HFFc6 (cell line): ENCODE data around the gene MSI2. TPM values are rescaled to one million over a fixed set of nuclear protein-coding genes. Genes with fewer than 3 reads are reported as not detected.

Experiments used
- DNase-seq: peaks from one replicate; pipeline ENCODE4 v3.0.0-alpha.2; 2018
- H3K27ac Mint-ChIP-seq: 2 replicates; pipeline ENCODE4 v1.8.0; 2020; ENCODE audit warnings: mild to moderate bottlenecking, mixed read lengths
- H3K27me3 Mint-ChIP-seq: 2 replicates; pipeline ENCODE4 v1.8.0; 2021; ENCODE audit warnings: mild to moderate bottlenecking, moderate library complexity, mixed read lengths; ENCODE audit not compliant: insufficient read depth
- H3K36me3 Mint-ChIP-seq: 2 replicates; pipeline ENCODE4 v1.8.0; 2021; ENCODE audit warnings: low read depth, mixed read lengths
- H3K4me1 Mint-ChIP-seq: 2 replicates; pipeline ENCODE4 v1.8.0; 2020; ENCODE audit warnings: low read depth, mixed read lengths
- H3K4me3 Mint-ChIP-seq: 2 replicates; pipeline ENCODE4 v1.8.0; 2020; ENCODE audit warnings: mild to moderate bottlenecking, moderate library complexity, mixed read lengths
- H3K9me3 Mint-ChIP-seq: 2 replicates; pipeline ENCODE4 v1.8.0; 2020; ENCODE audit warnings: mild to moderate bottlenecking, mixed read lengths
- total RNA-seq, 6 experiments: library from RNA; stranded (reverse); fragmentation: NEBNext Ultra II Directional; extraction: Animal tissue kit (Norgen Biotek cat#: 25700); gene quantifications; 2 replicates in 1 of 6; 3 replicates in 5 of 6; pipeline ENCODE4 v1.2.3, GENCODE V29; 2021
- TF ChIP-seq, protein P1 (sequence below): fragments of 200-600 bp; sonication (generic); IDR thresholded peaks from 2 replicates; pipeline ENCODE4 v1.5.0; 2021; ENCODE audit warnings: antibody characterized with exemption, mild to moderate bottlenecking

MSI2 gene
- total RNA-seq, 6 experiments from 2014 or later, result 53.5 to 71.7 (median 55.0) TPM

DNA sequence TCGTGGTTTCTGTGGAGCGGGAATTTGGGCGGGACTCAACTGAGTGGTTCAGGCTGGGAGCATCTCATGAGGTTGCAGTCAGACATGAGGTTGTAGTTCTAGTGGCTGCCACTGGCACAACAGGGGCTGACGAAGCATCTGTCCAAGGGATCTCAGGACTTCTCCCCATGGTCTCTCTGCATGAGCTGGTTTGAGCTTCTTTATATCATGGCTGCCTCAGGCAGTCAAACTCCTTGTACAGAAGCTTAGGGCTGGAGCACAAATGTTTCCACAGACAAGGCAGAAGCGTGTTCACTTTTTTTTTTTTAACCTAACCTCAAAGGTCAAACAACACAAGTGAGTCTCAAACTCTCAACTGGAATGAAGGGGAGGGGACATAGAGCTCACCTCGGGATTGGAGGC, 243.3 kb downstream of the MSI2 start:
- peaks cover 9% of the 10 kb centered on the region; the same call in 1 of the 2 replicates for H3K27me3 Mint-ChIP-seq
- peaks cover 18% of the 10 kb centered on the region for H3K4me1 Mint-ChIP-seq
- no peak overlapping the region for H3K4me3 Mint-ChIP-seq

DNA sequence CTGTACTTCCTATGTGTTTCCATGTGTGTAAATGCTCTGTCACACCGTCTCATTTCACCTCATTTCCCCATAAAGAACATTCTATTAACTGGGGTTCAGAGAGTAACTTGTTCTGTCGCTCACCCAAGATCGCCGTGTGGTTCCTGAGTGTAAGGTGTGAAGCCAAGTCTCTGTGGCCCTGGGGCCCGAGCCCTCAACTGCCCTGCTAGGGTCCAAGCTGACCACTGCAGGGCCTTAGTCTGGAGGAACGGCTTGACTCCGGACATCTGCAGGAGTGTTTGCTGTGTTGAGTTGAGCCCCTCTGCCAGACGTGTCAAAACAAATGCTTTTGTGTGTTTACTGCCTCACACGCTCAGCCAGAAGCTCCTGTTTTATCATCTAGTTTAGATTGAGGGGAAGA, 244.7 kb downstream of the MSI2 start:
- no peak for DNase-seq
- H3K27ac Mint-ChIP-seq, result no peak overlapping the region

More for the DNA sequence above, 243.3 kb downstream of the MSI2 start:
- TF ChIP-seq, protein P1, sequence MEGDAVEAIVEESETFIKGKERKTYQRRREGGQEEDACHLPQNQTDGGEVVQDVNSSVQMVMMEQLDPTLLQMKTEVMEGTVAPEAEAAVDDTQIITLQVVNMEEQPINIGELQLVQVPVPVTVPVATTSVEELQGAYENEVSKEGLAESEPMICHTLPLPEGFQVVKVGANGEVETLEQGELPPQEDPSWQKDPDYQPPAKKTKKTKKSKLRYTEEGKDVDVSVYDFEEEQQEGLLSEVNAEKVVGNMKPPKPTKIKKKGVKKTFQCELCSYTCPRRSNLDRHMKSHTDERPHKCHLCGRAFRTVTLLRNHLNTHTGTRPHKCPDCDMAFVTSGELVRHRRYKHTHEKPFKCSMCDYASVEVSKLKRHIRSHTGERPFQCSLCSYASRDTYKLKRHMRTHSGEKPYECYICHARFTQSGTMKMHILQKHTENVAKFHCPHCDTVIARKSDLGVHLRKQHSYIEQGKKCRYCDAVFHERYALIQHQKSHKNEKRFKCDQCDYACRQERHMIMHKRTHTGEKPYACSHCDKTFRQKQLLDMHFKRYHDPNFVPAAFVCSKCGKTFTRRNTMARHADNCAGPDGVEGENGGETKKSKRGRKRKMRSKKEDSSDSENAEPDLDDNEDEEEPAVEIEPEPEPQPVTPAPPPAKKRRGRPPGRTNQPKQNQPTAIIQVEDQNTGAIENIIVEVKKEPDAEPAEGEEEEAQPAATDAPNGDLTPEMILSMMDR, result peak; percentile 27
- Mint-ChIP-seq H3K36me3 (no peaks in the 10 kb centered on the region), H3K9me3 (no peaks in the 10 kb centered on the region), H3K27ac (no peak overlapping the region)
- DNase-seq, result no peak

GRCh38 chr17:57502022-57502421, 245.7 kb downstream of the MSI2 start:
- Mint-ChIP-seq H3K4me1 (peaks cover 18% of the 10 kb centered on the region), H3K9me3 (no peaks in the 10 kb centered on the region), H3K27ac (no peak overlapping the region), H3K27me3 (peaks cover 3% of the 10 kb centered on the region; the same call in 1 of the 2 replicates), H3K4me3 (no peak overlapping the region), H3K36me3 (no peaks in the 10 kb centered on the region)
- TF ChIP-seq, protein P1, result no peak
- no peak for DNase-seq

More for the DNA sequence above, 244.7 kb downstream of the MSI2 start:
- no peak overlapping the region for H3K4me3 Mint-ChIP-seq
- peaks cover 18% of the 10 kb centered on the region for H3K4me1 Mint-ChIP-seq
- peaks cover 5% of the 10 kb centered on the region; the same call in 1 of the 2 replicates for H3K27me3 Mint-ChIP-seq
- TF ChIP-seq, protein P1, result no peak
- no peaks in the 10 kb centered on the region for H3K36me3 Mint-ChIP-seq
- no peaks in the 10 kb centered on the region for H3K9me3 Mint-ChIP-seq

DNA sequence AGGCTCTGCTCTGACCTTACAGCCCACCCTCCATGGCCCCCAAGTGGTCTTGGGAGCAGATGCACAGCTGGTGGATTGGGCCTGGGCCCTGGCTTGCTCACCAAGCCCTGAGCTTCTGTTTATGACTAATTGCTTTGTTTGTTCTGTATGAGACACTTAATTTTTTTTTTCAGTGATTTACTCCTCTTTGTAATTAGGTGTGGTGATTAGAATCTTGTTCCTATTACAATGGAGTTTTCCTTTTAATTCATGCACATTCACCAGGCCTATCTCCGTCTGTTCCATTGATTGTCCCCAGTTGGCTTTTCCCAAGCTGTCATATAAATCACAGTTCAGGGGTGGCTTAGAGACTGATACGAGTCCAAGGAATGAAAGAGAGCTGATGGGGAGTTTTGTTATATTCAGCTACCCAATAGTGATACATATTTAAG, 246.5 kb downstream of the MSI2 start:
- Mint-ChIP-seq H3K9me3 (no peaks in the 10 kb centered on the region), H3K27ac (no peak overlapping the region), H3K4me1 (peaks cover 18% of the 10 kb centered on the region), H3K27me3 (no peaks in the 10 kb centered on the region), H3K4me3 (no peak overlapping the region), H3K36me3 (no peaks in the 10 kb centered on the region)
- DNase-seq, result no peak
- TF ChIP-seq, protein P1, result no peak

DNA sequence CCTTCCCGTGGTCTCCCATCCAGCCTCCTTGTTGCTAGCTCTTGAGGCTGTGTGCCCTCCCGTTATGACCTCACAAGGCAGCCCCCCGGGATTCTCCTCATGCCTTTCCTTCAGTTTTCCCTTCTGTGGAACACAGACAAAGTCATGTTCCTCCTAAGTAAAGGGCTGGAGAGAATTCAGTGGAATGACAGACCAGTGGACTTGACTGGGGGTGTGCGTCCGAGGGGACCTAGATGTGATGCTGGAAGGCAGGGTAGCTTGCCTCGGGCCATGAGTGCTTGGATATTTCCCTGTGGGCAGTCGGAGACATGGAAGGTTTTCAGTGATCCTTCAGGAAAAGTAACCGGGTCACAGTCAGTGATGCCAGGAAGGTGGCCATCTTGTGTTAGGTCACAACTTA, 247.9 kb downstream of the MSI2 start:
- Mint-ChIP-seq H3K27me3 (no peaks in the 10 kb centered on the region), H3K4me3 (no peak overlapping the region), H3K4me1 (peaks cover 18% of the 10 kb centered on the region), H3K9me3 (no peaks in the 10 kb centered on the region), H3K36me3 (no peaks in the 10 kb centered on the region; the same call in 1 of the 2 replicates), H3K27ac (no peak overlapping the region)
- DNase-seq, result no peak
- TF ChIP-seq, protein P1, result no peak
